C4-2B (cell line): ENCODE results near the gene TEX19.

Experiments used
- H3K27ac ChIP-seq: fragments of 450-650 bp; 2 replicates; pipeline ENCODE4 v1.5.1; 2017
- CTCF ChIP-seq: fragments of 450-650 bp; conservative IDR thresholded peaks from 2 replicates; pipeline ENCODE4 v1.5.1; 2017; ENCODE audit warnings: mild to moderate bottlenecking
- ZFX ChIP-seq: fragments of 450-650 bp; IDR thresholded peaks from 2 replicates; pipeline ENCODE4 v1.6.1; 2017

TEX19 gene

GRCh38 chr17:82334622-82335394 lies 24.2 kb upstream of the TEX19 start:
- TF ChIP-seq ZFX (no peak), CTCF (no peak)
- H3K27ac ChIP-seq: peak overlapping the region; percentile 98

GRCh38 chr17:82338858-82339633 lies 20.0 kb upstream of the TEX19 start:
- H3K27ac ChIP-seq: peak overlapping the region; percentile 17; the same call in 1 of the 2 replicates
- TF ChIP-seq CTCF: no peak
- no peak for TF ChIP-seq ZFX

- peak overlapping the region; percentile 17; the same call in 1 of the 2 replicates for H3K27ac ChIP-seq
- TF ChIP-seq ZFX: no peak
- TF ChIP-seq CTCF: no peak
These were observed 19.1 kb upstream of the TEX19 start for GRCh38 chr17:82339634-82340580.

GRCh38 chr17:82342361-82343079 lies 16.5 kb upstream of the TEX19 start:
- no peak for TF ChIP-seq CTCF
- TF ChIP-seq ZFX: no peak
- H3K27ac ChIP-seq: no peak overlapping the region

DNA sequence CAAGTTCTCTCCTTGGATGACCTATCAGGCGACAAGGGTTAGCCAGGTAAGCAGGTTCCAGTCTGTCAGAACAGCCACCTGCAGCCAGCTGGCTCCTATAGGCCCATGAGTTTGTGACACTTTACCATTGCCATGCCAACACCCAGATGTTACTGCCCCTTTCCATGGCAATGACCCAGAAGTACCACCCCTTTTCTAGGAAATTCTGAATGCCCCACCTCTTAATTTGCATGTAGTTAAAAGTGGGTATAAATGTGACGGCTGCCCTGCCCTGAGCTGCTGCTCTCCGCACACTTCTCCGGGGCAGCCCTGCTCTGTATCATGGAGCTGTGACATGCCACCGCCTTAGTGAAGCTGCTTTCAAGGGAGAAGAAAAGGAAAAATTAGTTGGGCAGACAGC lies 15.5 kb upstream of the TEX19 start:
- no peak overlapping the region for H3K27ac ChIP-seq
- TF ChIP-seq ZFX (no peak), CTCF (no peak)

GRCh38 chr17:82344175-82344907 lies 14.7 kb upstream of the TEX19 start:
- no peak overlapping the region for H3K27ac ChIP-seq
- TF ChIP-seq CTCF (no peak), ZFX (no peak)
